HCT116 (cell line): ENCODE data around the gene IMPG2. TPM values are rescaled to one million over a fixed set of nuclear protein-coding genes. Genes with fewer than 3 reads are reported as not detected.

Experiments
- ATAC-seq: fragments of 200-7000 bp; cut with Tn5 transposase; 2 replicates; pipeline ENCODE4 v1.9.1; 2020; ENCODE audit warnings: mild to moderate bottlenecking, moderate library complexity
- BruUV-seq: library from RNA; stranded (reverse); fragments of 400-500 nt; replicated peaks from 2 replicates; lab custom pipeline; 2021; lab: Mats Ljungman, UMichigan
- CTCF ChIA-PET: fragments of 300-600 bp; sonication (Branson Sonifier 250); formaldehyde crosslinking; loops from one replicate; lab custom pipeline; 2021; ENCODE audit warnings: antibody characterized with exemption; lab: Charles Lee
- POLR2A ChIA-PET: fragments of 300-600, 350-600 bp; sonication (Branson Sonifier 250); formaldehyde crosslinking; loops from one replicate; lab custom pipeline; 2021; ENCODE audit warnings: antibody characterized with exemption; lab: Charles Lee
- RAD21 ChIA-PET, 2 experiments: fragments of 300-600 bp; sonication (Branson Sonifier 250); formaldehyde crosslinking; loops; one replicate each; lab custom pipeline; 2023; ENCODE audit warnings: low total read pairs in 2 of 2; ENCODE audit not compliant: uncharacterized antibody in 2 of 2, unreplicated experiment in 2 of 2, low non-redundant PET in 1 of 2; lab: Charles Lee
- DNase-seq: peaks from one replicate; pipeline ENCODE4 v3.0.0-alpha.2; 2010; ENCODE audit warnings: low read depth, low spot score
- H2AFZ ChIP-seq: fragments of 200-600 bp; shearing (Covaris generic), sonication (generic); 2 replicates; pipeline ENCODE4 v1.6.1; 2017; ENCODE audit warnings: low read depth, mixed run types, mixed read lengths, antibody characterized with exemption, low read length; ENCODE audit not compliant: poor library complexity, severe bottlenecking
- H3K27ac ChIP-seq: 2 replicates; pipeline ENCODE4 v1.5.1; 2012; ENCODE audit warnings: low read depth, low read length
- H3K27me3 ChIP-seq: fragments of 200-600 bp; sonication (generic); 2 replicates; pipeline ENCODE4 v1.6.1; 2016; ENCODE audit warnings: mixed run types, low read length, mixed read lengths; ENCODE audit not compliant: insufficient read depth
- H3K36me3 ChIP-seq, 2 experiments: fragments of 200-500 bp in 1 of 2; fragments of 200-600 bp in 1 of 2; sonication (Bioruptor generic) in 1 of 2; sonication (generic) in 1 of 2; 2 replicates each; pipeline versions ENCODE4 v1.5.1 to v1.6.1; 2014 to 2016; ENCODE audit warnings: low read length in 2 of 2, inconsistent platforms in 1 of 2, mixed read lengths in 1 of 2, mixed run types in 1 of 2; ENCODE audit not compliant: insufficient read depth in 2 of 2, control insufficient read depth in 1 of 2
- H3K4me1 ChIP-seq, 2 experiments: fragments of 200-600 bp in 1 of 2; sonication (generic) in 1 of 2; 2 replicates each; pipeline versions ENCODE4 v1.5.1 to v1.6.1; 2012 to 2017; ENCODE audit warnings: low read length in 2 of 2, inconsistent platforms in 1 of 2, mild to moderate bottlenecking in 1 of 2, mixed read lengths in 1 of 2, mixed run types in 1 of 2, moderate library complexity in 1 of 2; ENCODE audit not compliant: insufficient read depth in 2 of 2, control insufficient read depth in 1 of 2
- H3K4me2 ChIP-seq: fragments of 200-600 bp; sonication (generic); 2 replicates; pipeline ENCODE4 v1.6.1; 2017; ENCODE audit warnings: mixed run types, low read length, mixed read lengths
- H3K4me3 ChIP-seq, 2 experiments: fragments of 200-600 bp in 1 of 2; sonication (generic) in 1 of 2; replicated peaks in 1 of 2; 2 replicates each; pipeline ENCODE4 v1.5.1; 2011 to 2016; ENCODE audit warnings: low read length in 2 of 2, control low read depth in 1 of 2, low read depth in 1 of 2, mild to moderate bottlenecking in 1 of 2, mixed read lengths in 1 of 2, mixed run types in 1 of 2
- H3K79me2 ChIP-seq: fragments of 200-600 bp; sonication (generic); 2 replicates; pipeline ENCODE4 v1.6.1; 2017; ENCODE audit warnings: mild to moderate bottlenecking, mixed run types, low read length, moderate library complexity, mixed read lengths; ENCODE audit not compliant: insufficient read depth
- H3K9ac ChIP-seq: fragments of 200-600 bp; sonication (generic); 2 replicates; pipeline ENCODE4 v1.6.1; 2016; ENCODE audit warnings: low read length, mixed read lengths
- H3K9me2 ChIP-seq: fragments of 200-600 bp; sonication (generic), shearing (Covaris generic); 2 replicates; pipeline ENCODE4 v1.6.1; 2017; ENCODE audit warnings: mixed run types, mild to moderate bottlenecking, moderate library complexity; ENCODE audit not compliant: insufficient read depth
- H3K9me3 ChIP-seq, 2 experiments: fragments of 200-500 bp in 1 of 2; fragments of 200-600 bp in 1 of 2; sonication (Bioruptor generic) in 1 of 2; sonication (generic) in 1 of 2; 2 replicates each; pipeline ENCODE4 v1.6.1; 2014 to 2017; ENCODE audit warnings: low read length in 2 of 2, mixed read lengths in 2 of 2, inconsistent platforms in 1 of 2, low read depth in 1 of 2, mild to moderate bottlenecking in 1 of 2, mixed run types in 1 of 2, moderate library complexity in 1 of 2; ENCODE audit not compliant: control insufficient read depth in 1 of 2, insufficient read depth in 1 of 2
- H4K20me1 ChIP-seq: fragments of 200-600 bp; sonication (generic), shearing (Covaris generic); 2 replicates; pipeline ENCODE4 v1.6.1; 2017; ENCODE audit warnings: mixed run types, mild to moderate bottlenecking, moderate library complexity; ENCODE audit not compliant: insufficient read depth
- CBX3 ChIP-seq: IDR thresholded peaks from 2 replicates; pipeline ENCODE4 v1.6.1; 2012; ENCODE audit warnings: low read depth
- CEBPB ChIP-seq: IDR thresholded peaks from 2 replicates; pipeline ENCODE4 v1.6.1; 2012; ENCODE audit warnings: low read depth
- EGR1 ChIP-seq: IDR thresholded peaks from 2 replicates; pipeline ENCODE4 v1.6.1; 2012; ENCODE audit warnings: low read depth
- ELF1 ChIP-seq: IDR thresholded peaks from 2 replicates; pipeline ENCODE4 v1.6.1; 2012; ENCODE audit warnings: low read depth, borderline replicate concordance
- EZH2 ChIP-seq: fragments of 200-600 bp; sonication (generic); IDR thresholded peaks from 2 replicates; pipeline ENCODE4 v1.6.1; 2017; ENCODE audit warnings: antibody characterized with exemption, mixed run types
- EZH2phosphoT487 ChIP-seq: fragments of 200-600 bp; IDR thresholded peaks from 2 replicates; pipeline ENCODE4 v1.6.1; 2018; ENCODE audit warnings: antibody characterized with exemption, borderline replicate concordance
- FOSL1 ChIP-seq: IDR thresholded peaks from 2 replicates; pipeline ENCODE4 v1.6.1; 2012; ENCODE audit warnings: low read depth
- JUND ChIP-seq: IDR thresholded peaks from 2 replicates; pipeline ENCODE4 v1.6.1; 2012
- POLR2AphosphoS5 ChIP-seq: IDR thresholded peaks from 2 replicates; pipeline ENCODE4 v1.6.1; 2011; ENCODE audit warnings: mild to moderate bottlenecking, low read depth, low read length, moderate library complexity
- SIN3A ChIP-seq: IDR thresholded peaks from 2 replicates; pipeline ENCODE4 v1.6.1; 2012; ENCODE audit warnings: low read depth
- SP1 ChIP-seq: IDR thresholded peaks from 2 replicates; pipeline ENCODE4 v1.6.1; 2012; ENCODE audit warnings: low read depth
- SRF ChIP-seq: IDR thresholded peaks from 2 replicates; pipeline ENCODE4 v1.6.1; 2012; ENCODE audit warnings: low read depth
- TCF7L2 ChIP-seq: IDR thresholded peaks from 2 replicates; pipeline ENCODE4 v1.7.0; 2011; ENCODE audit warnings: borderline replicate concordance, inconsistent platforms; ENCODE audit not compliant: insufficient read depth, insufficient read length; ENCODE audit errors: extremely low read depth
- ZFX ChIP-seq: fragments of 450-650 bp; IDR thresholded peaks from 2 replicates; pipeline ENCODE4 v1.6.1; 2017
- ZNF274 ChIP-seq: fragments of 200-500 bp; sonication (Bioruptor generic); IDR thresholded peaks from 2 replicates; pipeline ENCODE4 v1.6.1; 2014; ENCODE audit warnings: mild to moderate bottlenecking, low read depth, low read length, inconsistent platforms
- intact Hi-C: fragments of 100-400 bp; cut with micrococcal nuclease; formaldehyde crosslinking; loops from 2 replicates; pipeline ENCODE4 v1.10.0; 2022
- total RNA-seq: library from RNA; stranded (reverse); gene quantifications from one replicate; pipeline ENCODE4 v1.2.1, GENCODE V29; 2021; ENCODE audit not compliant: unreplicated experiment
- TF ChIP-seq, protein P1 (sequence below): IDR thresholded peaks from 2 replicates; pipeline ENCODE4 v1.6.1; 2012
- TF ChIP-seq, protein P2 (sequence below): IDR thresholded peaks from 2 replicates; pipeline ENCODE4 v1.6.1; 2012; ENCODE audit warnings: low read depth
- TF ChIP-seq, protein P3 (sequence below): IDR thresholded peaks from 2 replicates; pipeline ENCODE4 v1.6.1; 2012
- TF ChIP-seq, protein P4 (sequence below): IDR thresholded peaks from 2 replicates; pipeline ENCODE4 v1.6.1; 2011; ENCODE audit warnings: mild to moderate bottlenecking, low read length, moderate library complexity; ENCODE audit not compliant: insufficient replicate concordance; ENCODE audit errors: extremely low read depth
- TF ChIP-seq, protein P5 (sequence below), 3 experiments: fragments of 200-600 bp in 1 of 3; sonication (generic) in 1 of 3; IDR thresholded peaks in 2 of 3; conservative IDR thresholded peaks in 1 of 3; 2 replicates each; pipeline ENCODE4 v1.5.1; 2012 to 2017; ENCODE audit warnings: low read depth in 2 of 3, low read length in 2 of 3, antibody characterized with exemption in 1 of 3, borderline replicate concordance in 1 of 3, control low read depth in 1 of 3, mild to moderate bottlenecking in 1 of 3, mixed read lengths in 1 of 3, mixed run types in 1 of 3, moderate library complexity in 1 of 3; ENCODE audit not compliant: insufficient read depth in 1 of 3

The IMPG2 gene
- total RNA-seq, 1 experiment from 2014 or later = 0.20 TPM

DNA sequence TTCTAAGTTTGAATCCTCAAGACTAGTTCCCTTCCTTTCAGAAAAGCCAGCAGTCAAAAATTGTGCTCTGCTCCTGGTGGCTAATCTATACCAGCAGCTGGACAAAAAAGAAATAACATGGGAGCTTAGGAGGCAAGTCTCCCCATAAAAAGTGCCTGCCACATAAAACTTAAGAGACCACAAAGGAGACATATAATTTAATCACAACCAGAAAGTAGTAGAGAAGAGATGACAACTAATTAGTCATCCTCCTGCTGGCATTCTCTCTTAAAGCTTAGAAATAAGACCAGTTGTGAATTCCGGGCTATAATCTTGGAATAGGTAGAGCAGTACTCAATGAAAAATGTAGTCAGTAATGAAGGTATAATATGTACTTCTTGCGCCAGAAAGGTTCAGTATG lies 20.2 kb upstream of the IMPG2 start:
- no peaks in the 10 kb centered on the region for H3K36me3 ChIP-seq
- RAD21 ChIA-PET = no interaction called here
- H3K27me3 ChIP-seq = no peaks in the 10 kb centered on the region
- BruUV-seq = no TSS peak
- no peak overlapping the region for H3K27ac ChIP-seq
- H3K9me3 ChIP-seq = no peaks in the 10 kb centered on the region
- no peak overlapping the region for H3K4me3 ChIP-seq
- no peak overlapping the region for H3K9ac ChIP-seq
- no peaks in the 10 kb centered on the region for H3K9me2 ChIP-seq
- TF ChIP-seq, protein P1, sequence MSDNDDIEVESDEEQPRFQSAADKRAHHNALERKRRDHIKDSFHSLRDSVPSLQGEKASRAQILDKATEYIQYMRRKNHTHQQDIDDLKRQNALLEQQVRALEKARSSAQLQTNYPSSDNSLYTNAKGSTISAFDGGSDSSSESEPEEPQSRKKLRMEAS = no peak
- TF ChIP-seq SRF (no peak), ZFX (no peak), EGR1 (no peak), CEBPB (no peak), SIN3A (no peak), CBX3 (no peak), EZH2phosphoT487 (no peak), TCF7L2 (no peak), ELF1 (no peak), FOSL1 (no peak), JUND (no peak), SP1 (no peak), POLR2AphosphoS5 (no peak), EZH2 (no peak), ZNF274 (no peak)
- TF ChIP-seq, protein P2, sequence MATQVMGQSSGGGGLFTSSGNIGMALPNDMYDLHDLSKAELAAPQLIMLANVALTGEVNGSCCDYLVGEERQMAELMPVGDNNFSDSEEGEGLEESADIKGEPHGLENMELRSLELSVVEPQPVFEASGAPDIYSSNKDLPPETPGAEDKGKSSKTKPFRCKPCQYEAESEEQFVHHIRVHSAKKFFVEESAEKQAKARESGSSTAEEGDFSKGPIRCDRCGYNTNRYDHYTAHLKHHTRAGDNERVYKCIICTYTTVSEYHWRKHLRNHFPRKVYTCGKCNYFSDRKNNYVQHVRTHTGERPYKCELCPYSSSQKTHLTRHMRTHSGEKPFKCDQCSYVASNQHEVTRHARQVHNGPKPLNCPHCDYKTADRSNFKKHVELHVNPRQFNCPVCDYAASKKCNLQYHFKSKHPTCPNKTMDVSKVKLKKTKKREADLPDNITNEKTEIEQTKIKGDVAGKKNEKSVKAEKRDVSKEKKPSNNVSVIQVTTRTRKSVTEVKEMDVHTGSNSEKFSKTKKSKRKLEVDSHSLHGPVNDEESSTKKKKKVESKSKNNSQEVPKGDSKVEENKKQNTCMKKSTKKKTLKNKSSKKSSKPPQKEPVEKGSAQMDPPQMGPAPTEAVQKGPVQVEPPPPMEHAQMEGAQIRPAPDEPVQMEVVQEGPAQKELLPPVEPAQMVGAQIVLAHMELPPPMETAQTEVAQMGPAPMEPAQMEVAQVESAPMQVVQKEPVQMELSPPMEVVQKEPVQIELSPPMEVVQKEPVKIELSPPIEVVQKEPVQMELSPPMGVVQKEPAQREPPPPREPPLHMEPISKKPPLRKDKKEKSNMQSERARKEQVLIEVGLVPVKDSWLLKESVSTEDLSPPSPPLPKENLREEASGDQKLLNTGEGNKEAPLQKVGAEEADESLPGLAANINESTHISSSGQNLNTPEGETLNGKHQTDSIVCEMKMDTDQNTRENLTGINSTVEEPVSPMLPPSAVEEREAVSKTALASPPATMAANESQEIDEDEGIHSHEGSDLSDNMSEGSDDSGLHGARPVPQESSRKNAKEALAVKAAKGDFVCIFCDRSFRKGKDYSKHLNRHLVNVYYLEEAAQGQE = no peak
- TF ChIP-seq, protein P3, sequence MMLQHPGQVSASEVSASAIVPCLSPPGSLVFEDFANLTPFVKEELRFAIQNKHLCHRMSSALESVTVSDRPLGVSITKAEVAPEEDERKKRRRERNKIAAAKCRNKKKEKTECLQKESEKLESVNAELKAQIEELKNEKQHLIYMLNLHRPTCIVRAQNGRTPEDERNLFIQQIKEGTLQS = no peak
- TF ChIP-seq, protein P4, sequence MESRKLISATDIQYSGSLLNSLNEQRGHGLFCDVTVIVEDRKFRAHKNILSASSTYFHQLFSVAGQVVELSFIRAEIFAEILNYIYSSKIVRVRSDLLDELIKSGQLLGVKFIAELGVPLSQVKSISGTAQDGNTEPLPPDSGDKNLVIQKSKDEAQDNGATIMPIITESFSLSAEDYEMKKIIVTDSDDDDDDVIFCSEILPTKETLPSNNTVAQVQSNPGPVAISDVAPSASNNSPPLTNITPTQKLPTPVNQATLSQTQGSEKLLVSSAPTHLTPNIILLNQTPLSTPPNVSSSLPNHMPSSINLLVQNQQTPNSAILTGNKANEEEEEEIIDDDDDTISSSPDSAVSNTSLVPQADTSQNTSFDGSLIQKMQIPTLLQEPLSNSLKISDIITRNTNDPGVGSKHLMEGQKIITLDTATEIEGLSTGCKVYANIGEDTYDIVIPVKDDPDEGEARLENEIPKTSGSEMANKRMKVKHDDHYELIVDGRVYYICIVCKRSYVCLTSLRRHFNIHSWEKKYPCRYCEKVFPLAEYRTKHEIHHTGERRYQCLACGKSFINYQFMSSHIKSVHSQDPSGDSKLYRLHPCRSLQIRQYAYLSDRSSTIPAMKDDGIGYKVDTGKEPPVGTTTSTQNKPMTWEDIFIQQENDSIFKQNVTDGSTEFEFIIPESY = no peak
- TF ChIP-seq, protein P5, sequence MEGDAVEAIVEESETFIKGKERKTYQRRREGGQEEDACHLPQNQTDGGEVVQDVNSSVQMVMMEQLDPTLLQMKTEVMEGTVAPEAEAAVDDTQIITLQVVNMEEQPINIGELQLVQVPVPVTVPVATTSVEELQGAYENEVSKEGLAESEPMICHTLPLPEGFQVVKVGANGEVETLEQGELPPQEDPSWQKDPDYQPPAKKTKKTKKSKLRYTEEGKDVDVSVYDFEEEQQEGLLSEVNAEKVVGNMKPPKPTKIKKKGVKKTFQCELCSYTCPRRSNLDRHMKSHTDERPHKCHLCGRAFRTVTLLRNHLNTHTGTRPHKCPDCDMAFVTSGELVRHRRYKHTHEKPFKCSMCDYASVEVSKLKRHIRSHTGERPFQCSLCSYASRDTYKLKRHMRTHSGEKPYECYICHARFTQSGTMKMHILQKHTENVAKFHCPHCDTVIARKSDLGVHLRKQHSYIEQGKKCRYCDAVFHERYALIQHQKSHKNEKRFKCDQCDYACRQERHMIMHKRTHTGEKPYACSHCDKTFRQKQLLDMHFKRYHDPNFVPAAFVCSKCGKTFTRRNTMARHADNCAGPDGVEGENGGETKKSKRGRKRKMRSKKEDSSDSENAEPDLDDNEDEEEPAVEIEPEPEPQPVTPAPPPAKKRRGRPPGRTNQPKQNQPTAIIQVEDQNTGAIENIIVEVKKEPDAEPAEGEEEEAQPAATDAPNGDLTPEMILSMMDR (IDR thresholded peaks at IDR 0.05 in 2 of 3, conservative IDR thresholded peaks at IDR 0.05 in 1 of 3; ENCODE audit: borderline replicate concordance in 1 of 3, insufficient read depth in 1 of 3, low read depth in 2 of 3, low read length in 2 of 3) = no peak
- TF ChIP-seq, all 23 proteins: peak for 0
- ATAC-seq = no peak
- no peak overlapping the region for H2AFZ ChIP-seq
- intact Hi-C loops = no loop called here
- ChIA-PET POLR2A (no interaction called here), CTCF (no interaction called here)
- H3K4me2 ChIP-seq = no peak overlapping the region
- no peak for DNase-seq
- H4K20me1 ChIP-seq = no peaks in the 10 kb centered on the region
- no peaks in the 10 kb centered on the region for H3K79me2 ChIP-seq
- no peaks in the 10 kb centered on the region for H3K4me1 ChIP-seq
